Measurements from ENCODE around the gene KCNMB4. TPM values are rescaled to one million over a fixed set of nuclear protein-coding genes. Genes with fewer than 3 reads are reported as not detected.
A peak's percentile ranks its signal among the peaks of the same experiment; 100 is the strongest.

KCNMB4 gene, protein sequence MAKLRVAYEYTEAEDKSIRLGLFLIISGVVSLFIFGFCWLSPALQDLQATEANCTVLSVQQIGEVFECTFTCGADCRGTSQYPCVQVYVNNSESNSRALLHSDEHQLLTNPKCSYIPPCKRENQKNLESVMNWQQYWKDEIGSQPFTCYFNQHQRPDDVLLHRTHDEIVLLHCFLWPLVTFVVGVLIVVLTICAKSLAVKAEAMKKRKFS
- total RNA-seq: 6.0 TPM
- long read RNA-seq, full-length matches to known transcripts: 28 of 36 reads
- long read RNA-seq, partial matches to known transcripts: 2 of 36 reads
- long read RNA-seq, other reads (novel, unspliced or antisense): 6 of 36 reads

GRCh38 chr12:70365648-70366518 is at the start of gene KCNMB4:
KCNMB4 (plus strand) TSS chr12:70366290; CDS start chr12:70366735, 445 bp downstream.
- Histone ChIP-seq H3K4me1 (peaks cover 9% of the 10 kb centered on the region), H3K27ac (peak within 1 kb of the TSS; percentile 15), H3K27me3 (peaks cover 30% of the 10 kb centered on the region), H3K9me3 (no peaks in the 10 kb centered on the region), H3K4me3 (peak within 1 kb of the TSS; percentile 68), H3K36me3 (no peaks in the 10 kb centered on the region)
- peak; percentile 78 for DNase-seq
- TF ChIP-seq, protein P1, sequence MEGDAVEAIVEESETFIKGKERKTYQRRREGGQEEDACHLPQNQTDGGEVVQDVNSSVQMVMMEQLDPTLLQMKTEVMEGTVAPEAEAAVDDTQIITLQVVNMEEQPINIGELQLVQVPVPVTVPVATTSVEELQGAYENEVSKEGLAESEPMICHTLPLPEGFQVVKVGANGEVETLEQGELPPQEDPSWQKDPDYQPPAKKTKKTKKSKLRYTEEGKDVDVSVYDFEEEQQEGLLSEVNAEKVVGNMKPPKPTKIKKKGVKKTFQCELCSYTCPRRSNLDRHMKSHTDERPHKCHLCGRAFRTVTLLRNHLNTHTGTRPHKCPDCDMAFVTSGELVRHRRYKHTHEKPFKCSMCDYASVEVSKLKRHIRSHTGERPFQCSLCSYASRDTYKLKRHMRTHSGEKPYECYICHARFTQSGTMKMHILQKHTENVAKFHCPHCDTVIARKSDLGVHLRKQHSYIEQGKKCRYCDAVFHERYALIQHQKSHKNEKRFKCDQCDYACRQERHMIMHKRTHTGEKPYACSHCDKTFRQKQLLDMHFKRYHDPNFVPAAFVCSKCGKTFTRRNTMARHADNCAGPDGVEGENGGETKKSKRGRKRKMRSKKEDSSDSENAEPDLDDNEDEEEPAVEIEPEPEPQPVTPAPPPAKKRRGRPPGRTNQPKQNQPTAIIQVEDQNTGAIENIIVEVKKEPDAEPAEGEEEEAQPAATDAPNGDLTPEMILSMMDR (IDR thresholded peaks at IDR 0.05): no peak
- ATAC-seq: peak; percentile 86
- intact Hi-C loops (cut with DNase I): no loop called here

GRCh38 chr12:70317781-70318180 is 48.3 kb upstream of the KCNMB4 start:
- H3K27ac ChIP-seq: no peak overlapping the region
- H3K4me3 ChIP-seq: no peak overlapping the region
- intact Hi-C loops (cut with DNase I): no loop called here
- TF ChIP-seq, protein P1 (IDR thresholded peaks at IDR 0.05): no peak
- H3K9me3 ChIP-seq: no peaks in the 10 kb centered on the region
- no peaks in the 10 kb centered on the region for H3K4me1 ChIP-seq
- H3K36me3 ChIP-seq: no peaks in the 10 kb centered on the region
- no peaks in the 10 kb centered on the region for H3K27me3 ChIP-seq
- ATAC-seq (peak; percentile 62), DNase-seq (no peak)

DNA sequence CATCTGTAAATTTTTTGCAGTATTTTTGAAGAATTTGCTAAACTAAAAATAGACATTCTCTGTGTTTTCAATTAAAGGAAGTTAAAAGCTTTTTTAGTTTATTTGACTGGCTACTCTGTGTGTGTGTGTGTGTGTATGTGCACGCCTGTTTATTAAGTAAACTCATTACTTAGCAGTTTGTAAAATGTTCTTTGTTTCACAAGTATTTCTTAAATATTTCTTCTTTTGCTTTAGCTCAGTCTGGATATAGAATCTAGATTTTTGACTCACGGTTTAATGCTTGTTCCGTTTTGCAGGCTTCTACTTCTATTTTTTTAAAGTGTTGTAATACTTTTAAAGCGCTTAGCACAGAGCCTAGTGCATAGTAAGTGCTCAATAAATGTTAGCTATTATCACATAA is 46.5 kb upstream of the KCNMB4 start:
- no peak overlapping the region for H3K4me3 ChIP-seq
- TF ChIP-seq, protein P1 (IDR thresholded peaks at IDR 0.05): no peak
- intact Hi-C loops (cut with DNase I): no loop called here
- ATAC-seq: no peak
- H3K27me3 ChIP-seq: no peaks in the 10 kb centered on the region
- H3K4me1 ChIP-seq: no peaks in the 10 kb centered on the region
- no peak overlapping the region for H3K27ac ChIP-seq
- H3K9me3 ChIP-seq: no peaks in the 10 kb centered on the region
- H3K36me3 ChIP-seq: no peaks in the 10 kb centered on the region
- no peak for DNase-seq

DNA sequence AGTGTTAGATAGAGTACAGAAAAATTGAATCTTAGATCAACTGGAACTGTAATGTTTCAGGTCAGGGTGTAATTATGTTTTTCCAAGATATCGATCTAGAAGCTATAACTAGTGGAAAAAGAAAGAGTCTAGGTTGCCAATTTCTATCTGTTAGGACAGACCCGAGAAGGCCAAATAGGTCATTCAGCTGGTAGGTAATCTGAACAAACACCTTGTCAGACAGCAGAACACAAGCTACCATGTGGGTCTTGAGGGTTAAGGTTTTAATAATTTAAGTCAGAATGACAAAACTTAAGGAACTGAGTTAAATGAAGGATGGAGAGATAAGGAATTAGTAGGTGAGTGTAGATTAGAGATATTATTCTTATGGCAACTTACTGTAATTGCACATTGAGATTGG is 44.9 kb upstream of the KCNMB4 start:
- no peaks in the 10 kb centered on the region for H3K4me1 ChIP-seq
- no peak overlapping the region for H3K4me3 ChIP-seq
- ATAC-seq (no peak), DNase-seq (no peak)
- H3K9me3 ChIP-seq: no peaks in the 10 kb centered on the region
- no peaks in the 10 kb centered on the region for H3K36me3 ChIP-seq
- H3K27ac ChIP-seq: no peak overlapping the region
- H3K27me3 ChIP-seq: no peaks in the 10 kb centered on the region
- intact Hi-C loops (cut with DNase I): no loop called here
- TF ChIP-seq, protein P1 (IDR thresholded peaks at IDR 0.05): no peak

GRCh38 chr12:70327541-70327940 is 38.5 kb upstream of the KCNMB4 start:
- TF ChIP-seq, protein P1 (IDR thresholded peaks at IDR 0.05): no peak
- H3K27ac ChIP-seq: no peak overlapping the region
- intact Hi-C loops (cut with DNase I): no loop called here
- no peaks in the 10 kb centered on the region for H3K9me3 ChIP-seq
- H3K4me3 ChIP-seq: no peak overlapping the region
- DNase-seq: no peak
- H3K27me3 ChIP-seq: no peaks in the 10 kb centered on the region
- no peaks in the 10 kb centered on the region for H3K36me3 ChIP-seq
- no peak for ATAC-seq
- no peaks in the 10 kb centered on the region for H3K4me1 ChIP-seq

Data from upper lobe of right lung (tissue), 1 donor.